Mucosa of gallbladder (tissue), 1 donor: Measurements from ENCODE around the gene WDR90. TPM values are rescaled to one million over a fixed set of nuclear protein-coding genes. Genes with fewer than 3 reads are reported as not detected.
A peak's percentile ranks its signal among the peaks of the same experiment; 100 is the strongest.
"Not testable (repeated sequence)": the region's sequence is repeated elsewhere in the genome, so short reads cannot be mapped to it uniquely, and the experiment has no call there.

ENCODE experiments used
- DNase-seq: peaks from one replicate; pipeline ENCODE4 v3.0.0-alpha.2; 2020; ENCODE audit warnings: low spot score
- total RNA-seq: library from RNA; stranded (reverse); gene quantifications from one replicate; pipeline ENCODE4 v1.2.1, GENCODE V29; 2021
- donor health status: DM: no; HTN: no; CAD: no.

Gene WDR90
- total RNA-seq, 1 donor from 2014 or later = 62.4 TPM

GRCh38 chr16:689175-689897, 40.2 kb downstream of the WDR90 start:
- no peak for DNase-seq

GRCh38 chr16:691242-691641, 42.1 kb downstream of the WDR90 start:
- not testable (repeated sequence) for DNase-seq

GRCh38 chr16:692356-693108, 43.4 kb downstream of the WDR90 start:
- no peak for DNase-seq

- no peak for DNase-seq
Measured at GRCh38 chr16:693364-693763, 44.2 kb downstream of the WDR90 start.

- no peak for DNase-seq
Measured at GRCh38 chr16:693766-694165, 44.6 kb downstream of the WDR90 start.

GRCh38 chr16:694187-694862, 45.2 kb downstream of the WDR90 start:
- no peak for DNase-seq

GRCh38 chr16:694863-695354, 45.7 kb downstream of the WDR90 start:
- no peak for DNase-seq

GRCh38 chr16:695355-696089, 46.4 kb downstream of the WDR90 start:
- DNase-seq = peak; percentile 63

- DNase-seq = no peak
Measured at GRCh38 chr16:698911-699671, 49.9 kb downstream of the WDR90 start.

- DNase-seq = no peak
Measured at GRCh38 chr16:700684-701584, 51.8 kb downstream of the WDR90 start.

- DNase-seq = no peak
Measured at GRCh38 chr16:702341-702740, 53.2 kb downstream of the WDR90 start.

GRCh38 chr16:703406-703805, 54.2 kb downstream of the WDR90 start:
- no peak for DNase-seq

GRCh38 chr16:704047-704446, 54.9 kb downstream of the WDR90 start:
- DNase-seq = no peak

GRCh38 chr16:704552-705380, 55.6 kb downstream of the WDR90 start:
- no peak for DNase-seq

- DNase-seq = no peak
Measured at GRCh38 chr16:705431-706188, 56.4 kb downstream of the WDR90 start, which contains the start of gene FBXL16. TSS of gene FBXL16 (minus strand) at chr16:705801. CDS start at chr16:697405, 8,396 bp downstream.

GRCh38 chr16:706189-707061, 57.3 kb downstream of the WDR90 start:
- no peak for DNase-seq

- no peak for DNase-seq
Measured at GRCh38 chr16:707062-707538, 57.9 kb downstream of the WDR90 start.
